ENCODE results near the gene MUC5B. TPM values are rescaled to one million over a fixed set of nuclear protein-coding genes. Genes with fewer than 3 reads are reported as not detected.

The MUC5B gene
- total RNA-seq, 1 experiment from 2014 or later: 2.1 TPM

DNA sequence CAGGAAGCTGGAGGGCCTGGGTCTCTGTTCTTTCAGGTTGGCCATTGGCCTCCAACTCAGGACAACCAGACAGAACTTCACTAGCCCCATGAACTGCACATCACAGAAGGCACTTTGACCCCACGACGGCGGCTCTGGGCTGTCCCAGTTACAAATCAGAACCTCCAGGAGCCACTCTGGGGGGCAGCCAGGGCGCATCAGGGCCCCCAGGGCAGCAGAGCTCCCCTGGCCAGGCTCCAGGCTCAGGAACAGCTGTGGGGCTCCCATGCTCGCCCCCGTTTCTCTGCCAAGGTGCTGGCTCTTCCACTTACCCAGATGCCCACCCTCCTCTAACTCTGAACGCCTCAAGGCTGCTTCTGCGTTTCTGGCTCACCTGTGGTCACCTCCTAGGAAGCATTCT, 61.0 kb downstream of the MUC5B start:
- Histone ChIP-seq H3K27me3 (ENCODE audit: insufficient read depth, low read depth) (no peaks in the 10 kb centered on the region), H3K27ac (no peak overlapping the region), H3K4me1 (replicated peaks; ENCODE audit: insufficient read depth) (no peaks in the 10 kb centered on the region), H3F3A (ENCODE audit: insufficient read depth, low read depth) (no peaks in the 10 kb centered on the region), H3K4me3 (no peak overlapping the region), H4K20me1 (ENCODE audit: insufficient read depth) (no peaks in the 10 kb centered on the region), H3K9me2 (ENCODE audit: insufficient read depth) (no peaks in the 10 kb centered on the region), H3K79me2 (ENCODE audit: low read depth) (no peaks in the 10 kb centered on the region), H3K4me2 (no peak overlapping the region), H3K36me3 (ENCODE audit: low read depth) (no peaks in the 10 kb centered on the region), H2AFZ (no peak overlapping the region), H3K9me3 (ENCODE audit: insufficient read depth, low read depth) (no peaks in the 10 kb centered on the region)
- TF ChIP-seq, protein P1, sequence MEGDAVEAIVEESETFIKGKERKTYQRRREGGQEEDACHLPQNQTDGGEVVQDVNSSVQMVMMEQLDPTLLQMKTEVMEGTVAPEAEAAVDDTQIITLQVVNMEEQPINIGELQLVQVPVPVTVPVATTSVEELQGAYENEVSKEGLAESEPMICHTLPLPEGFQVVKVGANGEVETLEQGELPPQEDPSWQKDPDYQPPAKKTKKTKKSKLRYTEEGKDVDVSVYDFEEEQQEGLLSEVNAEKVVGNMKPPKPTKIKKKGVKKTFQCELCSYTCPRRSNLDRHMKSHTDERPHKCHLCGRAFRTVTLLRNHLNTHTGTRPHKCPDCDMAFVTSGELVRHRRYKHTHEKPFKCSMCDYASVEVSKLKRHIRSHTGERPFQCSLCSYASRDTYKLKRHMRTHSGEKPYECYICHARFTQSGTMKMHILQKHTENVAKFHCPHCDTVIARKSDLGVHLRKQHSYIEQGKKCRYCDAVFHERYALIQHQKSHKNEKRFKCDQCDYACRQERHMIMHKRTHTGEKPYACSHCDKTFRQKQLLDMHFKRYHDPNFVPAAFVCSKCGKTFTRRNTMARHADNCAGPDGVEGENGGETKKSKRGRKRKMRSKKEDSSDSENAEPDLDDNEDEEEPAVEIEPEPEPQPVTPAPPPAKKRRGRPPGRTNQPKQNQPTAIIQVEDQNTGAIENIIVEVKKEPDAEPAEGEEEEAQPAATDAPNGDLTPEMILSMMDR (conservative IDR thresholded peaks at IDR 0.05): no peak
- CTCF ChIA-PET: no interaction called here
- POLR2A ChIA-PET (ENCODE audit: unreplicated experiment): no interaction called here
- no TSS peak for BruUV-seq (replicated peaks)
- DNase-seq: no peak
- intact Hi-C loops (cut with micrococcal nuclease; ENCODE audit: unreplicated experiment): no loop called here

DNA sequence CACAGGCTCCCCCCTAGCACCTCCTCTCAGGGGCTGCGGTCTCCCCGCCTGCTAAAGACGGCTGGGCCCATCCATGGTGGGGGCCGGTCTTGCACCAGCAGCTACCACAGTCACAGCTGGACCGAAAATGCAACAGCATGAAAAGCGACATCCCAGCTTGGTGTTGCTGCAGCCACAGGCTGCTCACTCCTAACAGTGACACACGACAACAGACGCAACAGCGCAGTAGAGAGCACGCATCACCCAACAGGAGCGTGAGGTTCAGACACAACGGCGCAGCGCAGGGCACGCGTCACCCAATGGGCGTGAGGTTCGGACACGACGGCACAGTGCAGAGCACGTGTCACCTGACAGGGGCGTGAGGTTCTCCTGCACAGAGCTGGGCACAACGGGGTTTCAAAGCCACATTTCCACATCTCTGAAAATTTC, 62.5 kb downstream of the MUC5B start:
- intact Hi-C loops (cut with micrococcal nuclease; ENCODE audit: unreplicated experiment): no loop called here
- no peaks in the 10 kb centered on the region for H3K4me1 ChIP-seq (replicated peaks; ENCODE audit: insufficient read depth)
- no peaks in the 10 kb centered on the region for H3K9me3 ChIP-seq (ENCODE audit: insufficient read depth, low read depth)
- no peaks in the 10 kb centered on the region for H3K36me3 ChIP-seq (ENCODE audit: low read depth)
- H4K20me1 ChIP-seq (ENCODE audit: insufficient read depth): no peaks in the 10 kb centered on the region
- no peak overlapping the region for H3K27ac ChIP-seq
- DNase-seq: no peak
- no peaks in the 10 kb centered on the region for H3F3A ChIP-seq (ENCODE audit: insufficient read depth, low read depth)
- H3K4me2 ChIP-seq: no peak overlapping the region
- H3K9me2 ChIP-seq (ENCODE audit: insufficient read depth): no peaks in the 10 kb centered on the region
- CTCF ChIA-PET: no interaction called here
- no peaks in the 10 kb centered on the region for H3K27me3 ChIP-seq (ENCODE audit: insufficient read depth, low read depth)
- no peak overlapping the region for H3K4me3 ChIP-seq
- no peaks in the 10 kb centered on the region for H3K79me2 ChIP-seq (ENCODE audit: low read depth)
- TF ChIP-seq EZH2 (IDR thresholded peaks at IDR 0.05; ENCODE audit: low read depth): no peak
- TF ChIP-seq, protein P1 (conservative IDR thresholded peaks at IDR 0.05): no peak
- H2AFZ ChIP-seq: no peak overlapping the region
- BruUV-seq (replicated peaks): no TSS peak
- POLR2A ChIA-PET (ENCODE audit: unreplicated experiment): no interaction called here

DNA sequence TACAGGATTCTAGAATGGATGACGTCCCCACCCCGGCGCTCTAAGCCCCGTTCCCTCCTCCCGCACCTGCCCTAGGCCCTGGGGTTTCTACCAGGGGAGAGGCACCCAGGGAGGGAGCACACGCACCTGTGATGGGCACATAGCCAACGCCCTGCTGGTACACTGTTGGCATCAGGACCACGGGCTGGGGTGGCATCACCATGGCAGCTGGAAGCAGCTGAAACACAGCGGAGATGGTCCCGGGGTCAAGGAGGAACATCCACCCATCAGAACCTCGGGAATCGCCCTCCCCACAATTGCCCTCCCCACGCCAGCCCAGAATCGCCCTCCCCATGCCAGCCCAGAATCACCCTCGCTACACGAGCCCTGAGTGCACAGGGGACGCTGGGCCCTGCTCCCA, 63.0 kb downstream of the MUC5B start:
- Histone ChIP-seq H3F3A (ENCODE audit: insufficient read depth, low read depth) (no peaks in the 10 kb centered on the region), H3K27me3 (ENCODE audit: insufficient read depth, low read depth) (no peaks in the 10 kb centered on the region), H3K36me3 (ENCODE audit: low read depth) (no peaks in the 10 kb centered on the region), H3K4me3 (no peak overlapping the region), H3K4me1 (replicated peaks; ENCODE audit: insufficient read depth) (no peaks in the 10 kb centered on the region), H2AFZ (no peak overlapping the region), H3K9me3 (ENCODE audit: insufficient read depth, low read depth) (no peaks in the 10 kb centered on the region), H3K27ac (no peak overlapping the region), H3K4me2 (no peak overlapping the region), H3K9me2 (ENCODE audit: insufficient read depth) (no peaks in the 10 kb centered on the region), H4K20me1 (ENCODE audit: insufficient read depth) (no peaks in the 10 kb centered on the region), H3K79me2 (ENCODE audit: low read depth) (no peaks in the 10 kb centered on the region)
- ChIA-PET POLR2A (ENCODE audit: unreplicated experiment) (no interaction called here), CTCF (no interaction called here)
- TF ChIP-seq EZH2 (IDR thresholded peaks at IDR 0.05; ENCODE audit: low read depth): no peak
- TF ChIP-seq, protein P1 (conservative IDR thresholded peaks at IDR 0.05): no peak
- DNase-seq: no peak
- no TSS peak for BruUV-seq (replicated peaks)
- intact Hi-C loops (cut with micrococcal nuclease; ENCODE audit: unreplicated experiment): no loop called here

Data from PC-9 (cell line).